HG02970 (cell line): Measurements from ENCODE around the gene RELT.

Experiments
- ATAC-seq: cut with Tn5 transposase; IDR thresholded peaks from one replicate; pipeline ENCODE4 v1.9.1; 2021; ENCODE audit warnings: mild to moderate bottlenecking, moderate library complexity, moderate number of reproducible peaks; ENCODE audit not compliant: unreplicated experiment, low FRiP score

Gene RELT

GRCh38 chr11:73389916-73390315 is 13.7 kb downstream of the RELT start:
- ATAC-seq: no peak

GRCh38 chr11:73390601-73391565 is 14.7 kb downstream of the RELT start:
- no peak for ATAC-seq

- ATAC-seq: no peak
Observed at GRCh38 chr11:73391665-73392064, 15.5 kb downstream of the RELT start.

GRCh38 chr11:73392108-73393010 is 16.2 kb downstream of the RELT start:
- ATAC-seq: no peak

- no peak for ATAC-seq
Observed at GRCh38 chr11:73393011-73393380, 16.8 kb downstream of the RELT start.

- ATAC-seq: no peak
Observed at GRCh38 chr11:73393479-73394415, 17.5 kb downstream of the RELT start.

- ATAC-seq: no peak
Observed at GRCh38 chr11:73394416-73395296, 18.5 kb downstream of the RELT start.

GRCh38 chr11:73395297-73396208 is 19.4 kb downstream of the RELT start:
- ATAC-seq: no peak

- no peak for ATAC-seq
Observed at GRCh38 chr11:73396251-73396930, 20.2 kb downstream of the RELT start.

GRCh38 chr11:73396985-73397384 is 20.8 kb downstream of the RELT start:
- ATAC-seq: no peak

- no peak for ATAC-seq
Observed at GRCh38 chr11:73397468-73398131, 21.4 kb downstream of the RELT start.

- no peak for ATAC-seq
Observed at GRCh38 chr11:73398132-73398526, 21.9 kb downstream of the RELT start.

GRCh38 chr11:73398721-73399120 is 22.5 kb downstream of the RELT start:
- ATAC-seq: no peak

- no peak for ATAC-seq
Observed at GRCh38 chr11:73399159-73399590, 23.0 kb downstream of the RELT start.

- ATAC-seq: no peak
Observed at GRCh38 chr11:73399636-73400035, 23.4 kb downstream of the RELT start.

- no peak for ATAC-seq
Observed at GRCh38 chr11:73400293-73400692, 24.1 kb downstream of the RELT start.
